HG02763 (cell line): Measurements from ENCODE around the gene FADS3.
A peak's percentile ranks its signal among the peaks of the same experiment; 100 is the strongest.

Experiments
- ATAC-seq: cut with Tn5 transposase; IDR thresholded peaks from one replicate; pipeline ENCODE4 v1.9.1; 2021; ENCODE audit warnings: mild to moderate bottlenecking, moderate library complexity; ENCODE audit not compliant: unreplicated experiment

FADS3 gene

GRCh38 chr11:61839742-61840141 lies 51.6 kb downstream of the FADS3 start:
- ATAC-seq, result no peak

- no peak for ATAC-seq
Observed at GRCh38 chr11:61838921-61839320, 52.4 kb downstream of the FADS3 start.

GRCh38 chr11:61838501-61838900 lies 52.8 kb downstream of the FADS3 start:
- no peak for ATAC-seq

GRCh38 chr11:61837411-61838005 lies 53.8 kb downstream of the FADS3 start:
- ATAC-seq, result no peak

- no peak for ATAC-seq
Observed at GRCh38 chr11:61836193-61836592, 55.2 kb downstream of the FADS3 start.

GRCh38 chr11:61834278-61835048 lies 56.9 kb downstream of the FADS3 start:
- peak; percentile 91 for ATAC-seq

GRCh38 chr11:61833926-61834277 lies 57.4 kb downstream of the FADS3 start:
- ATAC-seq, result no peak

GRCh38 chr11:61833471-61833870 lies 57.9 kb downstream of the FADS3 start:
- no peak for ATAC-seq

GRCh38 chr11:61832754-61833153 lies 58.6 kb downstream of the FADS3 start:
- no peak for ATAC-seq

- no peak for ATAC-seq
Observed at GRCh38 chr11:61832207-61832606, 59.1 kb downstream of the FADS3 start.

GRCh38 chr11:61830237-61831105 lies 60.9 kb downstream of the FADS3 start:
- no peak for ATAC-seq

- ATAC-seq, result no peak
Observed at GRCh38 chr11:61829806-61830205, 61.5 kb downstream of the FADS3 start.

GRCh38 chr11:61828629-61829407 lies 62.5 kb downstream of the FADS3 start:
- ATAC-seq, result no peak

- ATAC-seq, result peak; percentile 4
Observed at GRCh38 chr11:61828379-61828628, 63.0 kb downstream of the FADS3 start.

GRCh38 chr11:61827571-61828378 lies 63.6 kb downstream of the FADS3 start, which contains the start of gene FADS2:
TSS of gene FADS2 (plus strand) at chr11:61828300. CDS start at chr11:61828391, 91 bp downstream.
- ATAC-seq, result peak; percentile 64

GRCh38 chr11:61826930-61827570 lies 64.3 kb downstream of the FADS3 start:
- no peak for ATAC-seq
